Measurements from ENCODE around the gene CERS6. TPM values are rescaled to one million over a fixed set of nuclear protein-coding genes. Genes with fewer than 3 reads are reported as not detected.

Gene CERS6
- total RNA-seq, 1 donor: 16.0 TPM

DNA sequence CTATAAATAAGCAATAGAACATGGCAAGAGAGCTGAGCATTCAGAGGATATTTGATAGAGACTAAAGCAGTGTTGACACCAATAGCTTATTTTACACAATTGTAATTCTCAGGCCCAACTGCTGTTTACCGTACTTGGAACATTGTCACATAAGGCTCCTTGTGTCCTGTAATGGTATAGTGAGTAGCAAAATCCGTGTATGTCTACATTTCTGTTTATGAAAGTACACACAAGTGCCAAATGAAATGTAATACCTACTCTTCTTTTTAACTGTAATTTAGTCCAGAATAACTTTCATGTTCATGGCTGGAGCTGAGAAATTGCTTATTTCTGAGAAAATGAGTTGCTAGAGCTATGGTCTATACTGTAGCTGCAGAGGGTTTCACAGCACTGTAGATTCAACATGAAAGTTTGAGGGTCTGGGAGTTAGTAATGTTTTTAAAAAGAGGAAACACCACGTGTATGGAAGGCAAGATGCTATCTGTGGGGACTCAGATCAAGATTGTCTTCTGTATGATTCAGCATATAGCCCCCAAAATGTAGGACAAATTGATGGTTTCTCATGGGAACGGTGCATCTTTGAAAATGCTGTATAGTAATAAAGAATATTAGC lies 236.2 kb downstream of the CERS6 start:
- TF ChIP-seq, protein P1, sequence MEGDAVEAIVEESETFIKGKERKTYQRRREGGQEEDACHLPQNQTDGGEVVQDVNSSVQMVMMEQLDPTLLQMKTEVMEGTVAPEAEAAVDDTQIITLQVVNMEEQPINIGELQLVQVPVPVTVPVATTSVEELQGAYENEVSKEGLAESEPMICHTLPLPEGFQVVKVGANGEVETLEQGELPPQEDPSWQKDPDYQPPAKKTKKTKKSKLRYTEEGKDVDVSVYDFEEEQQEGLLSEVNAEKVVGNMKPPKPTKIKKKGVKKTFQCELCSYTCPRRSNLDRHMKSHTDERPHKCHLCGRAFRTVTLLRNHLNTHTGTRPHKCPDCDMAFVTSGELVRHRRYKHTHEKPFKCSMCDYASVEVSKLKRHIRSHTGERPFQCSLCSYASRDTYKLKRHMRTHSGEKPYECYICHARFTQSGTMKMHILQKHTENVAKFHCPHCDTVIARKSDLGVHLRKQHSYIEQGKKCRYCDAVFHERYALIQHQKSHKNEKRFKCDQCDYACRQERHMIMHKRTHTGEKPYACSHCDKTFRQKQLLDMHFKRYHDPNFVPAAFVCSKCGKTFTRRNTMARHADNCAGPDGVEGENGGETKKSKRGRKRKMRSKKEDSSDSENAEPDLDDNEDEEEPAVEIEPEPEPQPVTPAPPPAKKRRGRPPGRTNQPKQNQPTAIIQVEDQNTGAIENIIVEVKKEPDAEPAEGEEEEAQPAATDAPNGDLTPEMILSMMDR (IDR thresholded peaks at IDR 0.05; ENCODE audit: insufficient read depth, low read depth, low read length): no peak
- DNase-seq (ENCODE audit: low read depth): no peak
- H3K4me3 ChIP-seq (ENCODE audit: low read depth, low read length): no peak overlapping the region

DNA sequence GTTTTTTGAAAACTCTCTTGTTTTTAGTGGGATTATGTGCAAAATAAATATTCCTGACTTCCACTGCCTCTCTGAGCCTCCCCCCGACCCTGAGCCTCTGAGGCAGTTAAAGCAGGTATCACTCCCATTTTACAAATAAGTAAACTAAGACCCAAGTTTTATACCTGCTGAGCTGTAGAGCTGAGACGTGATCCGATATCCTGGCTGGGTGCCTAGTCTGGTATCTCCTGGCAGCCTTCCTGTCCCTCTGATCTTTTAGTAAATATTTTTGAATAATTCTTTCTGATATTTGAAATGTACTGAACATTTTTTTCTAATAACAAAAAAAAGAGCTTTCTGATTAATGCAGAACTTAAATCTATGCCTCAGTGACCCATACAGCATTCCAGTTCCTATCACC lies 238.1 kb downstream of the CERS6 start:
- TF ChIP-seq, protein P1 (IDR thresholded peaks at IDR 0.05; ENCODE audit: insufficient read depth, low read depth, low read length): no peak
- H3K4me3 ChIP-seq (ENCODE audit: low read depth, low read length): no peak overlapping the region
- DNase-seq (ENCODE audit: low read depth): no peak

DNA sequence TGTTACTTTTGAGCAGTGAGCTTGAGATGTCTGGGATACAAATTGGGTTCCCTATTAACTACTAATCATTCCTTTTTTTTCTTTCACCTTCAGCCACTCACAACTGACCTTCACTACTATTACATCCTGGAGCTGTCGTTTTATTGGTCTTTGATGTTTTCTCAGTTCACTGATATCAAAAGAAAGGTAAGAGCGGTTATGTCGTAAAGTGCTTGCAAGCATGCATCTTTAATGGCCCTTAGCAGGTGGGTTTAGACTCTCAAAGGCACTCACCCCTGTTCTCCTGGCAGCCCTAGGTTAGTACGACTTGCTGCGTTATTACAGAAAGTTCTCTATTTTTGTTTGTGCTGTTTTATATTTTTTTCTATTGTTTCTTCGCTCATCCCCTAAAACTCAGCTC lies 238.8 kb downstream of the CERS6 start:
- TF ChIP-seq, protein P1 (IDR thresholded peaks at IDR 0.05; ENCODE audit: insufficient read depth, low read depth, low read length): no peak
- DNase-seq (ENCODE audit: low read depth): no peak
- no peak overlapping the region for H3K4me3 ChIP-seq (ENCODE audit: low read depth, low read length)

DNA sequence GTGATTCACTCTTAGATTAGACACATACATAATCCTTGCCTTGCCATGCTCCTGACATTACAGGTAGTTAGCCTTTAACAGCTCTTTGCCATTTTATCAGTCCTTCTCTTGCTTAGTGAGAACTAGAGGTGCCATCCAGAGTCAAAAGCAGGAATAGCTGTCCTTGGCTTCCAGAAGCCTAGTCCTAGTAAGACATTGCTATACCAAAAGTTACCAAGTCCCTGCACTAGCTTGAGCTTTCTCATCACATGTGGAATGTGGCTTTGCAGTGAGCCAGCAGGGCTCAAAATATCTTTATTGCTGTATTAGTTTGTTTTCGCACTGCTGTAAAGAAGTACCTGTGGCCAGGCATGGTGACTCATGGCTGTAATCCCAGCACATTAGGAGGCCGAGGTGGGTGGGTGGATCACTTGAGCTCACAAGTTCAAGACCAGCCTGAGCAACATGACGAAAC lies 241.6 kb downstream of the CERS6 start:
- peak; percentile 11 for DNase-seq (ENCODE audit: low read depth)
- TF ChIP-seq, protein P1 (IDR thresholded peaks at IDR 0.05; ENCODE audit: insufficient read depth, low read depth, low read length): no peak
- H3K4me3 ChIP-seq (ENCODE audit: low read depth, low read length): no peak overlapping the region

DNA sequence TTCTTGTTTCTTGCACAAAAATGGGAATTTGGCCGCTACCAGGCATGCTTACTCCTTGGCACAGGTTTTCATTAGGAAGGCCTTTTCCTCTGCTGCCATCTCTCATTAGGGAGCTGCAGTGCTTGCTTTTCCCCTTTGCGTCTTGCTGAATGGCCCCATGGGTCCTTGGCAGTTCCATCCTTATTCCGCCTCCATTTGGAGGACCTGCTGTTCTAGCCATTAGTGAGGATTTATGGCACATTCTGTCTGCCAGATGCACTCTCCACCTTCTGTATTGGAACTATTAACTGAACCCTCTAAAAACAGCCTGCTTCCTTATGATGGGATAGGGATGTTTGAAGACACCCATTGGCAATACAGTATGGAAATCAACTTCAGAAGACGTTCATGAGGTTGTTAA lies 242.9 kb downstream of the CERS6 start:
- no peak overlapping the region for H3K4me3 ChIP-seq (ENCODE audit: low read depth, low read length)
- DNase-seq (ENCODE audit: low read depth): no peak
- TF ChIP-seq, protein P1 (IDR thresholded peaks at IDR 0.05; ENCODE audit: insufficient read depth, low read depth, low read length): no peak

DNA sequence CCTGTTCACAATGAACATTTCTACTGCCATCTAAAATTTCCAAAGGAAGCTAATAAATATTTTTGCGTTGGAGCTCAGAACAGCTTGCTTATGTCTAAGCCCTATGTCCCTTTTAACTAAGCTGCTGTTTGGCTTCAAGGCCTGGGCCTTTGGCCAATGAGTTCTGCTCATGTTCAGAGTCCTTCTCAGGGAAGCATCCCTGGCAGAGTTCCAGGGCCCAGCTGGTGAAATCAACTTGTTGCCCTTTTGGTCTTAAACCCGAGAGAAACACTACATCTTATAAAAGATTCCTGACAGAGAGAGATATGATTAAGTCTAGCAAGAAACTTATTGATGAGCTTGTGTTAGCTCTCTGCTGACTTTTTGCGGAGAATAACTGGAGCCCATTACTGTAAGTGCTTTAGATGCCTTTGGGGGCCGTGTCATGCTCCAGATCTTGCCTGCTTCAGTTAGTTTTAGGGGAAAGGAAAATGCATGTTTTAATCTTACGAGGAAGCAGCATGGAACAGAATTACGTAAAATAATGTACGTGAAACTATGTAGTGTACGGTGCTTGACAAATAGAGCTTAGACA lies 243.9 kb downstream of the CERS6 start:
- TF ChIP-seq, protein P1 (IDR thresholded peaks at IDR 0.05; ENCODE audit: insufficient read depth, low read depth, low read length): no peak
- DNase-seq (ENCODE audit: low read depth): peak; percentile 91
- H3K4me3 ChIP-seq (ENCODE audit: low read depth, low read length): no peak overlapping the region
